ENCODE data around the gene GPR148.

GRCh38 chr2:130768191-130768855, 39.5 kb downstream of the GPR148 start:
- TF ChIP-seq, protein P1, sequence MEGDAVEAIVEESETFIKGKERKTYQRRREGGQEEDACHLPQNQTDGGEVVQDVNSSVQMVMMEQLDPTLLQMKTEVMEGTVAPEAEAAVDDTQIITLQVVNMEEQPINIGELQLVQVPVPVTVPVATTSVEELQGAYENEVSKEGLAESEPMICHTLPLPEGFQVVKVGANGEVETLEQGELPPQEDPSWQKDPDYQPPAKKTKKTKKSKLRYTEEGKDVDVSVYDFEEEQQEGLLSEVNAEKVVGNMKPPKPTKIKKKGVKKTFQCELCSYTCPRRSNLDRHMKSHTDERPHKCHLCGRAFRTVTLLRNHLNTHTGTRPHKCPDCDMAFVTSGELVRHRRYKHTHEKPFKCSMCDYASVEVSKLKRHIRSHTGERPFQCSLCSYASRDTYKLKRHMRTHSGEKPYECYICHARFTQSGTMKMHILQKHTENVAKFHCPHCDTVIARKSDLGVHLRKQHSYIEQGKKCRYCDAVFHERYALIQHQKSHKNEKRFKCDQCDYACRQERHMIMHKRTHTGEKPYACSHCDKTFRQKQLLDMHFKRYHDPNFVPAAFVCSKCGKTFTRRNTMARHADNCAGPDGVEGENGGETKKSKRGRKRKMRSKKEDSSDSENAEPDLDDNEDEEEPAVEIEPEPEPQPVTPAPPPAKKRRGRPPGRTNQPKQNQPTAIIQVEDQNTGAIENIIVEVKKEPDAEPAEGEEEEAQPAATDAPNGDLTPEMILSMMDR (conservative IDR thresholded peaks at IDR 0.05; ENCODE audit: low read length), result peak; percentile 46
- no peak for TF ChIP-seq EZH2phosphoT487 (IDR thresholded peaks at IDR 0.05; ENCODE audit: borderline replicate concordance, low read depth, low read length)

All from OCI-LY7 (cell line).